SK-N-MC (cell line): Measurements from ENCODE around the gene SGTA.

Experiments
- EZH2 ChIP-seq: fragments of 200-600 bp; sonication (generic); IDR thresholded peaks from one replicate; pipeline ENCODE4 v1.6.1; 2017; ENCODE audit warnings: antibody characterized with exemption
- POLR2AphosphoS5 ChIP-seq: IDR thresholded peaks from 2 replicates; pipeline ENCODE4 v1.6.1; 2012; ENCODE audit warnings: mild to moderate bottlenecking, low read depth, low read length, borderline replicate concordance

DNA sequence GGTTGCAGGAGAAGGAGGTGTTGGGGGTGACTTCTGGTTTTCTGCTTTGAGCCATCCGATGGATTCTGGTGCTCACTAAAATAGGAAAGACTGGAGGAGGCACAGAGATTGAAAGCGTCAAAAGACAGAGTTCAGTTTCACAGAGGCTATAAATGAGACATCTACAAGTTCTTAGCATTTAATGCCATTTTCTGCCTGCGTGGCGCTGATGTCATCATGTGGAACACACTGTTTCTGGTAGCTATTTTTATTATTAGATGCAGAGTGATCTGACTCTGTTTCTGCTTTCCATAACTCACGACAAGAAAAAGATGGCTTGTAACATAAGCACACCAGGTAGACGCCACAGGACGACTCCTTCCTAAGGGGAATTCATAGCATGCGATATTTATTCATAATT, 40.0 kb downstream of the SGTA start:
- TF ChIP-seq POLR2AphosphoS5: no peak
- no peak for TF ChIP-seq EZH2
